Activated T-helper 17 cell treated with anti-CD3 and anti-CD28 coated beads, Interleukin-2, amount 50 U/mL, for 72 hours (primary cell): Measurements from ENCODE around the gene KCNAB3. TPM values are rescaled to one million over a fixed set of nuclear protein-coding genes. Genes with fewer than 3 reads are reported as not detected.

ENCODE experiments used
- ATAC-seq: fragments of 150-1000 bp; cut with Tn5 transposase; replicated peaks from 2 replicates; pipeline ENCODE4 v1.10.0; 2021; ENCODE audit warnings: mild to moderate bottlenecking, moderate library complexity
- H3K27ac Mint-ChIP-seq: one replicate; pipeline ENCODE4 v1.8.0; 2022; ENCODE audit warnings: mixed read lengths
- H3K27me3 Mint-ChIP-seq: one replicate; pipeline ENCODE4 v1.8.0; 2022; ENCODE audit warnings: mixed read lengths
- H3K36me3 Mint-ChIP-seq: one replicate; pipeline ENCODE4 v1.8.0; 2022; ENCODE audit warnings: low read depth, mild to moderate bottlenecking, mixed read lengths
- H3K4me1 Mint-ChIP-seq: one replicate; pipeline ENCODE4 v1.8.0; 2022; ENCODE audit warnings: mixed read lengths
- H3K4me3 Mint-ChIP-seq: one replicate; pipeline ENCODE4 v1.8.0; 2022; ENCODE audit warnings: mild to moderate bottlenecking, mixed read lengths
- H3K9me3 Mint-ChIP-seq: one replicate; pipeline ENCODE4 v1.8.0; 2022; ENCODE audit warnings: mixed read lengths
- total RNA-seq, 2 donors: library from RNA; stranded (reverse); gene quantifications; one replicate each; pipeline ENCODE4 v1.2.3, GENCODE V29; 2022

The KCNAB3 gene
- total RNA-seq, 2 donors from 2014 or later: 8.6 to 11.9 TPM

- Mint-ChIP-seq H3K4me3 (peak overlapping the region; percentile 65), H3K4me1 (peaks cover 11% of the 10 kb centered on the region), H3K9me3 (no peaks in the 10 kb centered on the region), H3K36me3 (peaks cover 48% of the 10 kb centered on the region), H3K27ac (peak overlapping the region; percentile 80), H3K27me3 (no peaks in the 10 kb centered on the region)
- peak; percentile 97 for ATAC-seq
Measured at GRCh38 chr17:7951143-7951792, 21.6 kb upstream of the KCNAB3 start.

DNA sequence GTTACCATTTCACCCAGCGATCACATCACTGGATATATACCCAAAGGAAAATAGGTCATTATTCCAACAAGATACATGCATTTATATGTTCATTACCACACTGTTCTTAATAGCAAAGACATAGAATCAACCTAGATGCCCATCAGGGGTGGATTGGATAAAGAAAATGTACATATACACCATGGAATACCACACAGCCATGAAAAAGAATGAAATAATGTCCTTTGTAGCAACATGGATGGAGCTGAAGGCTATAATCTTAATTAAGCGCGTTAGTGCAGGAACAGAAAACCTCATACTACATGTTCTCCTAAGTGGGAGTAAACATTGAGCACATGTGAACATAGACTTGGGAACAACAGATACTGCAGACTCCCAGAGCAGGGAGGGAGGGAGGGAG, 20.9 kb upstream of the KCNAB3 start:
- Mint-ChIP-seq H3K4me3 (peak overlapping the region; percentile 4), H3K27ac (peak overlapping the region; percentile 80), H3K9me3 (no peaks in the 10 kb centered on the region), H3K27me3 (no peaks in the 10 kb centered on the region), H3K36me3 (peaks cover 55% of the 10 kb centered on the region), H3K4me1 (peaks cover 11% of the 10 kb centered on the region)
- no peak for ATAC-seq

GRCh38 chr17:7947651-7948050, 18.0 kb upstream of the KCNAB3 start:
- Mint-ChIP-seq H3K36me3 (peaks cover 84% of the 10 kb centered on the region), H3K4me3 (no peak overlapping the region), H3K27ac (no peak overlapping the region), H3K4me1 (peaks cover 6% of the 10 kb centered on the region), H3K27me3 (no peaks in the 10 kb centered on the region), H3K9me3 (no peaks in the 10 kb centered on the region)
- no peak for ATAC-seq

- Mint-ChIP-seq H3K9me3 (no peaks in the 10 kb centered on the region), H3K4me1 (peaks cover 3% of the 10 kb centered on the region), H3K36me3 (peaks cover 93% of the 10 kb centered on the region), H3K27ac (peak overlapping the region; percentile 52), H3K27me3 (no peaks in the 10 kb centered on the region), H3K4me3 (no peak overlapping the region)
- no peak for ATAC-seq
Measured at GRCh38 chr17:7946441-7946840, 16.8 kb upstream of the KCNAB3 start.

DNA sequence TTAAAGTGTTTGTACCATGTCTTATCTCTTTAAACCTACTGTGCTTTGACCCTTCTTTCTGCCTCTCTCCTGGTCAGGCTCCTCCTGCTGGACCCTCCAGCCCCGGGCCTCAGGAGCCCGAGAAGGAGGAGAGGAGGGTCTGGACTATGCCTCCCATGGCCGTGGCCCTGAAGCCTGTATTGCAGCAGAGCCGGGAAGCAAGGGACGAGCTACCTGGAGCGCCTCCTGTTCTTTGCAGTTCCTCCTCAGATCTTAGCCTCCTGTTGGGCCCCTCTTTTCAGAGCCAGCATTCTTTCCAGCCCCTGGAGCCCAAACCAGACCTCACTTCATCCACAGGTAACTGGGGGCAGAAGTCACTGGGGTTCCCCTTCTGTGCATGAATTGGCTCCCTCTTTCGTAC, 16.0 kb upstream of the KCNAB3 start:
- H3K36me3 Mint-ChIP-seq: peaks cover 98% of the 10 kb centered on the region
- H3K4me1 Mint-ChIP-seq: no peaks in the 10 kb centered on the region
- no peaks in the 10 kb centered on the region for H3K9me3 Mint-ChIP-seq
- ATAC-seq: no peak
- H3K4me3 Mint-ChIP-seq: no peak overlapping the region
- H3K27ac Mint-ChIP-seq: no peak overlapping the region
- H3K27me3 Mint-ChIP-seq: no peaks in the 10 kb centered on the region

GRCh38 chr17:7944326-7944725, 14.7 kb upstream of the KCNAB3 start:
- Mint-ChIP-seq H3K36me3 (peaks cover 100% of the 10 kb centered on the region), H3K4me1 (no peaks in the 10 kb centered on the region), H3K4me3 (no peak overlapping the region), H3K27me3 (no peaks in the 10 kb centered on the region), H3K9me3 (no peaks in the 10 kb centered on the region), H3K27ac (no peak overlapping the region)
- no peak for ATAC-seq

DNA sequence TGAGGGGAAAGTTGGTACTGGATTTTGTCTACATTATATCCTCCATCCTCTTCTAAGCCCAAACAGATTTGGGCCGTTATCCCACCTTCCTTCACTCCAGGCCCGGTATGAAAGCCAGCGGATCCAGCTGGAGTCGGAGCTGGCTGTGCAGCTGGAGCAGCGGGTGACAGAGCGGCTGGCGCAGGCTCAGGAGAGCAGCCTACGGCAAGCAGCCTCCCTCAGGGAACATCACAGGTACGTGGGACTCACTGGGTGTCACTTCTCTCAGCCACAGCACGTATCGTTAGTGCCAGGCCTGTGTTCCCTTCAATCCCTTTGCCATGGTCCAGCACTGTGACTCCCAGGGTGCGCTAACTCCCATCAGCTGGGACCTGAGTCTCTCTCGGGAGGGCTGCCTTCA, 13.6 kb upstream of the KCNAB3 start:
- Mint-ChIP-seq H3K4me3 (no peak overlapping the region), H3K36me3 (peaks cover 100% of the 10 kb centered on the region), H3K4me1 (no peaks in the 10 kb centered on the region), H3K27me3 (no peaks in the 10 kb centered on the region), H3K27ac (no peak overlapping the region), H3K9me3 (no peaks in the 10 kb centered on the region)
- ATAC-seq: no peak

- no peaks in the 10 kb centered on the region for H3K27me3 Mint-ChIP-seq
- H3K9me3 Mint-ChIP-seq: no peaks in the 10 kb centered on the region
- ATAC-seq: no peak
- peaks cover 100% of the 10 kb centered on the region for H3K36me3 Mint-ChIP-seq
- peaks cover 6% of the 10 kb centered on the region for H3K4me1 Mint-ChIP-seq
- no peak overlapping the region for H3K4me3 Mint-ChIP-seq
- no peak overlapping the region for H3K27ac Mint-ChIP-seq
Measured at GRCh38 chr17:7940743-7941142, 11.1 kb upstream of the KCNAB3 start.

- no peaks in the 10 kb centered on the region for H3K27me3 Mint-ChIP-seq
- peaks cover 100% of the 10 kb centered on the region for H3K36me3 Mint-ChIP-seq
- no peaks in the 10 kb centered on the region for H3K9me3 Mint-ChIP-seq
- no peak for ATAC-seq
- H3K4me3 Mint-ChIP-seq: no peak overlapping the region
- H3K27ac Mint-ChIP-seq: peak overlapping the region; percentile 1
- H3K4me1 Mint-ChIP-seq: peaks cover 6% of the 10 kb centered on the region
Measured at GRCh38 chr17:7940034-7940433, 10.4 kb upstream of the KCNAB3 start.

GRCh38 chr17:7935859-7936258, 6.2 kb upstream of the KCNAB3 start:
- Mint-ChIP-seq H3K9me3 (no peaks in the 10 kb centered on the region), H3K4me1 (peaks cover 28% of the 10 kb centered on the region), H3K27me3 (no peaks in the 10 kb centered on the region), H3K4me3 (peak overlapping the region; percentile 10), H3K27ac (peak overlapping the region; percentile 46), H3K36me3 (peaks cover 97% of the 10 kb centered on the region)
- no peak for ATAC-seq

DNA sequence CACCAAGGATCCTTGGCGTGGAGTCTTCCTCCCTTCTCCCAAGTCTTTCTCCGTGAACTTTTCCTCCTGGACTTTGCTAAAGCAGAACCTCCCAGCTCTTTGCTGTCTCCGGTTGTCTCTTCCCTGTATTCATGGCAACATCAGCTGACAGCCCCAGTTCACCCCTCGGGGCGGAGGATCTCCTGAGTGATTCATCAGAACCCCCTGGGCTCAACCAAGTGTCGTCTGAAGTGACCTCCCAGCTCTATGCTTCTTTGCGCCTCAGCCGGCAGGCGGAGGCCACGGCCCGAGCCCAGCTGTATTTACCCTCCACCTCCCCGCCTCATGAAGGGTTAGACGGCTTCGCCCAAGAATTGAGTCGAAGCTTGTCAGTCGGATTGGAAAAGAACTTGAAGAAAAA, 3.3 kb upstream of the KCNAB3 start:
- H3K4me3 Mint-ChIP-seq: peak overlapping the region; percentile 95
- peak overlapping the region; percentile 97 for H3K27ac Mint-ChIP-seq
- no peaks in the 10 kb centered on the region for H3K27me3 Mint-ChIP-seq
- no peaks in the 10 kb centered on the region for H3K9me3 Mint-ChIP-seq
- peaks cover 78% of the 10 kb centered on the region for H3K36me3 Mint-ChIP-seq
- peaks cover 28% of the 10 kb centered on the region for H3K4me1 Mint-ChIP-seq
- no peak for ATAC-seq

GRCh38 chr17:7932483-7932891, 2.8 kb upstream of the KCNAB3 start:
- Mint-ChIP-seq H3K4me3 (peak overlapping the region; percentile 95), H3K4me1 (peaks cover 28% of the 10 kb centered on the region), H3K9me3 (no peaks in the 10 kb centered on the region), H3K27ac (peak overlapping the region; percentile 97), H3K36me3 (peaks cover 73% of the 10 kb centered on the region), H3K27me3 (no peaks in the 10 kb centered on the region)
- ATAC-seq: peak; percentile 41

DNA sequence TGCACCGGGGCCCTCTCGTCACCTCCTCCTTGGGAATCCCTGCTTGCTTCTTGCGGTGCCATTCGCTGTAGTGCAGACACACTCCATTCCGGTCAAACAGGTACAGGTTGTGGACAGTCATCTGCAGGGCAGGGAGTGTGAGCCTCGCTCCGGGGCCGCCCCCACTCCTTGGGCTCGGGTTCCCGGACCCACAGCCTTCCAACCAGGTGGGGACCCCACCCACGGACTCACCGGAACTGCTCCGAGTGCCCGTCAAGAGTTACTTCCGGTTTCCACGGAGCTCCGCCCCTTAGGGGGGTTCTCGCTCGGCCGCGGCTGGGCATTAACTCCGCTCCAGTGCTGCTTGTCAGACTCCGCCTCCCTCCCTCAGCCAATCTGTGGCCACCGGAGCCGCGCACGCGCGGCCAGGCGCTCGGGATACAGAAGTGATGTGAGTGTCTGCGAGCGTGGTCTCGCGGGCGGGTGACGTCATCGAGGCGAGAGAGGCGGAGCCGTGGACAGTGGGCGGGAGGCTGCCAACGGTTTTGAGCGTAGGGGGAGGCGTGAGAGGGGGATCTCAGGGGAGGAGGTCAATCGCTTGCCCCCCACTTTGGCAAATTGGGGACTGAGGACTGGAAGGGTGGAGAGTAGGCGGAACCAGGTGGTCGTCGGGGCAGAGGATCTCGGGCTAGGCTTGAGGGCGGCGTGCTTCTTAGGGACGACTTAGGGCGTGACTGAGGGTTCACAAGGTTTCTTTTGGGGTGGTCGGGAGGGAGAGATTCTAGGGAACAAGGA, 2.2 kb upstream of the KCNAB3 start, which contains the start of the genes CNTROB and TRAPPC1:
CNTROB (plus strand) TSS at position 498 of the 774 bp plus-strand sequence. CDS start 874 bp downstream, outside the sequence.
TRAPPC1 (minus strand) TSS at position 238 of the 774 bp plus-strand sequence; CDS start at position 121, 117 bp downstream.
- Mint-ChIP-seq H3K27ac (peak within 1 kb of the TSS; percentile 97), H3K9me3 (no peaks in the 10 kb centered on the region), H3K4me3 (peak within 1 kb of the TSS; percentile 95), H3K4me1 (peaks cover 26% of the 10 kb centered on the region), H3K36me3 (peaks cover 67% of the 10 kb centered on the region), H3K27me3 (no peaks in the 10 kb centered on the region)
- peak; percentile 98 for ATAC-seq

DNA sequence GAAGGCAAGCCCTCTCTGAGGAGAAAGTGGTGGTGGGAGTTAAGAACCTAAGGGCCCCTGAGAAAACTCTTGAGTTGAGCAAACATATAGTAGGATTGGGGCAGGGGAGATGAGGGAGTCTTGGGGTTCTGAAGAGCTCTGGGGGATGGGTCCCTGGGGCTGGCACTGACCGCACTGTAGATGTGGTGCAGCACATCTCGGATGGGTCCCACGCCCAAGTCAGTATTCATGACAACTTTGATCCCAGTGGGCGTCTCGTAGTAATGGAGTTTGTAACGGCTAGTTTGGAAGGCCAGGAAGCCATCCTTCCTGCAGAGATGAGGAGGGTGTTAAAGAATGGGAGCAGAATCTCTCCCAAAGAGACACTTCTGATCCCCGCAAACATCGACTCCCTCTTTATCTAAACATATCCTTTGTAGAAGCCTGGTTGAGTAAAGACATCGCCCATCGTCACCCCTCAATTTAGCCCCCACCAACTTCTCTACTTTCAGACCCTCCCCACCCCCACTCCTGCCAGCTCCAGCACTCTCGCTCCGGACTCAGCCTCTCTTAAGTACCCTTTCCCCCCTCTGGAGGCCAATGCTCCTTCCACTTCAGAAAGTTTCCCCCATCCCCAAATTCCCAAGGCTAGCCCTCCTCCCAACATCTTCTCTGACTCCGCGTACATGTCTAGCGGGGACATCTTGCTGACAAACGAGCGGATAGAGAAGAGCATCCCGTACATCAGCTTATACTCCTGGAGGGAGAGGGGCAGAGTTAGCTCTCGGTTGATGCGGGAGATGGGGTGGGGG, 1.4 kb upstream of the KCNAB3 start:
- peaks cover 59% of the 10 kb centered on the region for H3K36me3 Mint-ChIP-seq
- H3K4me3 Mint-ChIP-seq: peak overlapping the region; percentile 95
- H3K4me1 Mint-ChIP-seq: peaks cover 23% of the 10 kb centered on the region
- H3K27me3 Mint-ChIP-seq: no peaks in the 10 kb centered on the region
- ATAC-seq: no peak
- H3K27ac Mint-ChIP-seq: peak overlapping the region; percentile 97
- no peaks in the 10 kb centered on the region for H3K9me3 Mint-ChIP-seq
